Chondrocyte (in vitro differentiated cells): ENCODE measurements around the gene KCTD21. TPM values are rescaled to one million over a fixed set of nuclear protein-coding genes. Genes with fewer than 3 reads are reported as not detected.
A peak's percentile ranks its signal among the peaks of the same experiment; 100 is the strongest.
"Not testable (repeated sequence)": the region's sequence is repeated elsewhere in the genome, so short reads cannot be mapped to it uniquely, and the experiment has no call there.

Source experiments
- DNase-seq: peaks from one replicate; pipeline ENCODE4 v3.0.0; 2021; ENCODE audit warnings: mixed read lengths, low spot score
- H3K27ac Mint-ChIP-seq: one replicate; pipeline ENCODE4 v1.8.0; 2021; ENCODE audit warnings: mild to moderate bottlenecking, moderate library complexity, mixed read lengths; ENCODE audit not compliant: unreplicated experiment
- H3K27me3 Mint-ChIP-seq: 2 replicates; pipeline ENCODE4 v1.8.0; 2021; ENCODE audit warnings: low read depth, mixed read lengths
- H3K36me3 Mint-ChIP-seq: 2 replicates; pipeline ENCODE4 v1.8.0; 2021; ENCODE audit warnings: low read depth, mixed read lengths
- H3K4me1 Mint-ChIP-seq: 2 replicates; pipeline ENCODE4 v1.8.0; 2021; ENCODE audit warnings: low read depth, mild to moderate bottlenecking, mixed read lengths
- H3K4me3 Mint-ChIP-seq: one replicate; pipeline ENCODE4 v1.8.0; 2021; ENCODE audit warnings: mild to moderate bottlenecking, moderate library complexity, mixed read lengths; ENCODE audit not compliant: unreplicated experiment
- H3K9me3 Mint-ChIP-seq: 2 replicates; pipeline ENCODE4 v1.8.0; 2021; ENCODE audit warnings: low read depth, mixed read lengths
- long read RNA-seq: library from polyadenylated mRNA; stranded (forward); transcript quantifications from one replicate; pipeline ENCODE4 v2.0.0, GENCODE V29; 2021
- total RNA-seq: library from RNA; stranded (reverse); gene quantifications from 3 replicates; pipeline ENCODE4 v1.2.1, GENCODE V29; 2021
- TF ChIP-seq, protein P1 (sequence below): fragments of 200-600 bp; sonication (generic); IDR thresholded peaks from 2 replicates; pipeline ENCODE4 v1.5.0; 2021; ENCODE audit warnings: antibody characterized with exemption, mild to moderate bottlenecking, moderate library complexity

KCTD21 gene, protein sequence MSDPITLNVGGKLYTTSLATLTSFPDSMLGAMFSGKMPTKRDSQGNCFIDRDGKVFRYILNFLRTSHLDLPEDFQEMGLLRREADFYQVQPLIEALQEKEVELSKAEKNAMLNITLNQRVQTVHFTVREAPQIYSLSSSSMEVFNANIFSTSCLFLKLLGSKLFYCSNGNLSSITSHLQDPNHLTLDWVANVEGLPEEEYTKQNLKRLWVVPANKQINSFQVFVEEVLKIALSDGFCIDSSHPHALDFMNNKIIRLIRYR
- 12.6 to 15.2 TPM (median 14.7 TPM) in 3 replicates for total RNA-seq
- long read RNA-seq, partial matches to known transcripts: 0 of 12 reads
- long read RNA-seq, other reads (novel, unspliced or antisense): 8 of 12 reads

DNA sequence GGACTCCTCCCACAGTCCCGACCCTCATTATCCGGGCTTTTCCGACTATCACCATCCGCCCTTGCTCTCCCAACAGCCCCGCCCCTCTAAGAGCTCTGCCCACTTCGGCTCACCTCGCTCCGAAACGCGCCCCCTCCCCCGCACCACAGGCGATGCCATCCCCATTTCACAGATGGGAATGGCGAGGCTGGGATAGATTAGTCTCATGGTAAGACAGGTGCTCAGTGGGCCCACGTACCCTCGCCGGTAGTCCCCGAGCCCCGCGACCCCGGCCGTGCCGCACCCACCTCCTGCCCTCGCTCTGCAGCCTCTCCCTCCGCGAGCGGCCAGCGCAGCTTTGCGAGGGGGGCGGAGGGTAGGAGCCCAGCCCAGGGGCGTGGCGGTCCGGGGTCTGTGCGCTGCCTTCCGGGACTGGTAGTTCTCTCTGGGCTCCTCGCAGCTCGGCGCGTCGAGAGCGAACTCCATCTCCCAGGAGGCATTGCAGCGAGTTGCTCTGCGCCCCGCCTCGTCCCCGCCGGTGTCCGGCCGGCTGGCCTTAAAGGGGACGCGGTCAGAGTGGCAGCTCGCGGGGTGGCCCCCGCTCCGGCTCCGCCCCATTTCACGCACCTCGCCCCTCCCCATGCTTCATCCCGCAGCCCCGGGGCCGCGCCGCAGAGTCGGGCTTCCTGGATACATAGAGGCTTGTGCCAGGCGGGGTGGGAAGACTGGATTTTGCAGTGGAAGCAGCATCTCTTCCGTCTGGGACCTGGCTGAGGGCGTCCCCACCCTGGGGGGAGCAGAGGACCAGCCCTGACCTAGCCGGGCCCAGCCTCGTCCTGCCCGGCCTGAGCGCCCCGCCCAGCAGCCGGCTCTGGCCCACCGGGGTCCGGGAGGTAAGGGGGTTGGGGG, at the start of gene KCTD21, which contains the start of gene USP35:
Gene KCTD21, minus strand, starts transcription at position 341 of the 888 bp plus-strand sequence. CDS start 14,072 bp downstream, outside the sequence.
Gene USP35, plus strand, starts transcription at position 634 of the 888 bp plus-strand sequence. CDS start 7,327 bp downstream, outside the sequence.
- no peaks in the 10 kb centered on the region for H3K27me3 Mint-ChIP-seq
- H3K4me1 Mint-ChIP-seq: peaks cover 68% of the 10 kb centered on the region
- peaks cover 1% of the 10 kb centered on the region for H3K36me3 Mint-ChIP-seq
- H3K27ac Mint-ChIP-seq: peak within 1 kb of the TSS; percentile 97
- peak; percentile 99 for DNase-seq
- TF ChIP-seq, protein P1, sequence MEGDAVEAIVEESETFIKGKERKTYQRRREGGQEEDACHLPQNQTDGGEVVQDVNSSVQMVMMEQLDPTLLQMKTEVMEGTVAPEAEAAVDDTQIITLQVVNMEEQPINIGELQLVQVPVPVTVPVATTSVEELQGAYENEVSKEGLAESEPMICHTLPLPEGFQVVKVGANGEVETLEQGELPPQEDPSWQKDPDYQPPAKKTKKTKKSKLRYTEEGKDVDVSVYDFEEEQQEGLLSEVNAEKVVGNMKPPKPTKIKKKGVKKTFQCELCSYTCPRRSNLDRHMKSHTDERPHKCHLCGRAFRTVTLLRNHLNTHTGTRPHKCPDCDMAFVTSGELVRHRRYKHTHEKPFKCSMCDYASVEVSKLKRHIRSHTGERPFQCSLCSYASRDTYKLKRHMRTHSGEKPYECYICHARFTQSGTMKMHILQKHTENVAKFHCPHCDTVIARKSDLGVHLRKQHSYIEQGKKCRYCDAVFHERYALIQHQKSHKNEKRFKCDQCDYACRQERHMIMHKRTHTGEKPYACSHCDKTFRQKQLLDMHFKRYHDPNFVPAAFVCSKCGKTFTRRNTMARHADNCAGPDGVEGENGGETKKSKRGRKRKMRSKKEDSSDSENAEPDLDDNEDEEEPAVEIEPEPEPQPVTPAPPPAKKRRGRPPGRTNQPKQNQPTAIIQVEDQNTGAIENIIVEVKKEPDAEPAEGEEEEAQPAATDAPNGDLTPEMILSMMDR: no peak
- peak within 1 kb of the TSS; percentile 98 for H3K4me3 Mint-ChIP-seq
- H3K9me3 Mint-ChIP-seq: no peaks in the 10 kb centered on the region

DNA sequence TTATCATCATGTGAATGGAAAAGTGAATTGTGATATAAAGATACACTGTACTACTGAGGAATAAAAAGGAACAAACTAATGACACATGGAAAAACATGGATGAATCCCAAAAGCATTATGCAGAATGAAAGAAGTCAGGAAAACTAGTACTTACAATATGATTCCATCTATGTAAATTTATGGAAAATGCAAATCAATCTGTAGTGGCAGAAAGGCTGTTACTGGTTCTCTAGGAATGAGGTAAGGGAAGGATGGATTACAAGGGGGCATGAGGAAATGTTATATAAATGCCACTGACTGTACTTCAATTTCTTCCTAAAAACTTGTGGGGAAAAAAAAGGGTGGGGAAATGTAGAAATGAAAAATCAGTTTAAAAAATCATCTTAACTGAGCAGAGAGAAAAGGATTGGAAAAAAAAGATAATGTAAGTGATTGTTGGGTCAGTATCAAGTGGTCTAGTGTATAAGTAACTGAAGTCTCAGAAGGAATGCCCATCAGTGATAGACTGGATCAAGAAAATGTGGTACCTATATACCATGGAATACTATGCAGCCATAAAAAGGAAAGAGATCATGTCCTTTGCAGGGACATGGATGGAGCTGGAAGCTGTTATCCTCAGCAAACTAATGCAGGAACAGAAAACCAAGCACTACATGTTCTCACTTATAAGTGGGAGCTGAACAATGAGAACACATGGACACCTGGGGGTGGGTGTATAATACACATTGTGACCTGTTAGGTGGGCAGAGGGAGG, 49.0 kb upstream of the KCTD21 start:
- H3K27ac Mint-ChIP-seq: no peak overlapping the region
- DNase-seq: no peak
- H3K27me3 Mint-ChIP-seq: no peaks in the 10 kb centered on the region
- no peak overlapping the region for H3K4me3 Mint-ChIP-seq
- TF ChIP-seq, protein P1: no peak
- H3K4me1 Mint-ChIP-seq: peaks cover under 1% of the 10 kb centered on the region
- peaks cover 18% of the 10 kb centered on the region for H3K36me3 Mint-ChIP-seq
- peaks cover 22% of the 10 kb centered on the region for H3K9me3 Mint-ChIP-seq

DNA sequence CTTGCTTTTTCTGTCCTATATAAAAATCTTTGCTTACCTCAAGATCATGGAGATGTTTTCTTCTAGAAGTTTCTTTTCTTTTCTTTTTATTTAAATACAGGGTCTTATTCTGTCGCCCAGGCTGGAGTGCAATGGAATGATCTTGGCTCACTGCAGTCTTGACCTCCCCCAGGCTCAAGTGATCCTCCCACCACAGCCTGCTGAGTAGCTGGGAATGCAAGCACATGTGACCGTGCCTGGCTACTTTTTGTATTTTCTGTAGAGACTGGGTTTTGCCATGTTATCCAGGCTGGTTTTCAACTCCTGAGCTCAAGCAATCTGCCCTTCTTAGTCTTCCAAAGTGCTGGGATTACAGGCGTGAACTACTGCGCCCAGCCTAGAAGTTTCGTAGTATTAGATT, 45.6 kb upstream of the KCTD21 start:
- Mint-ChIP-seq H3K4me3 (no peak overlapping the region), H3K27me3 (no peaks in the 10 kb centered on the region), H3K36me3 (peaks cover 11% of the 10 kb centered on the region), H3K27ac (no peak overlapping the region), H3K4me1 (peaks cover 6% of the 10 kb centered on the region), H3K9me3 (peaks cover 5% of the 10 kb centered on the region)
- TF ChIP-seq, protein P1: no peak
- DNase-seq: no peak

DNA sequence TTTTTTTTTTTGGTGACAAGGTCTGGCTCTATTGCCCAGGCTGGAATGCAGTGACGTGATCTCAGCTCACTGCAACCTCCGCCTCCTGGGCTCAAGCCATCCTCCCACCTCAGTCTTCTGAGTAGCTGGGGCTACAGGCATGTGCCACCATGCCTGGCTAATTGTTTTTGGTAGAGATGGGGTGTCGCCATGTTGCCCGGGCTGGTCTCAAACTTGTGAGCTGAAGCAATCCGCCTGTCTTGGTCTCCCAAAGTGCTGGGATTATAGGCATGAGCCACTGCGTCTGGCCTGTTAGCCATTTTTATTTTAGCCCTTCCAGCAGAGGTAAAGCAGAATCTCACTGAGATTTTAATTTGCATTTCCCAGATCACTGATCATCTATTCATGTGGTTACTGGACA, 44.6 kb upstream of the KCTD21 start:
- not testable (repeated sequence) for DNase-seq, H3K4me3 Mint-ChIP-seq, H3K4me1 Mint-ChIP-seq

DNA sequence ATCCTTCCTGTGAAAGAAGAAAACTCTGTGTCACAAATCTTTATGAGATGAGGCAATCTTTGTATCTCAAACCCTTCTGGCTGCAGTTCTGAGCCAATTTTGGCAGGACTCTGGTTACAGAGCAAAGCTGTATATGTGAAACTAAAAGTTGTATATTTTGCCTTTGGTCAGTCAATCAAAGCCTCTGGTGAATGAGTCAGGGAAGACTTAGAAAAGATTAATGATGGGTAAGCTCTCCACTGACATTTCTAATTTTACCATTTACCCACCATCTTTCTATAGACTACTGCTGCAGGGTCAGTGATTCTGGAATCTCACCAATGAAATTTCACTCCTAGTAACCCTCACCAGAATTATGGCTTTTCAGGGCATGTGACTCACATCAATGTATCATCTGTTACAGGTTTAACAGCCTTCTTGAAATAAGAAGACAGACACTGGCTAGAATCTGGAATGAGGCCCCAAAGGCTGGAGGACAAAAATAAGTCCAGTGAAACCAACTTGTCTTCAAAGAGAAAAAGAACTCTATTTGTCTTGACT, 43.6 kb upstream of the KCTD21 start:
- Mint-ChIP-seq H3K4me1 (peaks cover 6% of the 10 kb centered on the region), H3K36me3 (peaks cover 4% of the 10 kb centered on the region), H3K4me3 (no peak overlapping the region), H3K27ac (peak overlapping the region; percentile 24), H3K27me3 (no peaks in the 10 kb centered on the region), H3K9me3 (no peaks in the 10 kb centered on the region)
- no peak for DNase-seq
- TF ChIP-seq, protein P1: no peak

More for the DNA sequence above, 44.6 kb upstream of the KCTD21 start:
- not testable (repeated sequence) for H3K9me3 Mint-ChIP-seq, H3K27me3 Mint-ChIP-seq, H3K27ac Mint-ChIP-seq, H3K36me3 Mint-ChIP-seq
